Sigmoid colon (tissue), 7 donors: ENCODE data around the gene SLC26A6. TPM values are rescaled to one million over a fixed set of nuclear protein-coding genes. Genes with fewer than 3 reads are reported as not detected.

Experiments
- DNase-seq: peaks from one replicate; pipeline ENCODE4 v3.0.0-alpha.2; 2019
- H3K27ac ChIP-seq, 4 donors: fragments of 200-600 bp; sonication (generic); one replicate each; pipeline ENCODE4 v1.5.1; 2016 to 2019; ENCODE audit warnings: mild to moderate bottlenecking in 1 of 4
- H3K27me3 ChIP-seq, 3 donors: fragments of 200-600 bp; sonication (generic); one replicate each; pipeline ENCODE4 v1.5.1; 2019; ENCODE audit warnings: mild to moderate bottlenecking in 1 of 3
- H3K36me3 ChIP-seq, 4 donors: fragments of 200-600 bp; sonication (generic); one replicate each; pipeline ENCODE4 v1.5.1; 2016 to 2019
- H3K4me1 ChIP-seq, 4 donors: fragments of 200-600 bp; sonication (generic); one replicate each; pipeline ENCODE4 v1.5.1; 2017 to 2019
- H3K4me3 ChIP-seq, 4 donors: fragments of 200-600 bp; sonication (generic); one replicate each; pipeline ENCODE4 v1.5.1; 2017 to 2019; ENCODE audit warnings: mild to moderate bottlenecking in 2 of 4, moderate library complexity in 1 of 4
- H3K9me3 ChIP-seq, 4 donors: fragments of 200-600 bp in 3 of 4; sonication (generic) in 3 of 4; one replicate each; pipeline versions ENCODE4 v1.5.1 to v1.6.1; 2013 to 2019
- EP300 ChIP-seq, 4 donors: sonication (generic); formaldehyde crosslinking; IDR thresholded peaks; one replicate each; pipeline ENCODE4 v1.6.1; 2017; ENCODE audit warnings: antibody characterized with exemption in 4 of 4
- POLR2A ChIP-seq, 2 donors: fragments of 450-650 bp; IDR thresholded peaks; one replicate each; pipeline ENCODE4 v1.6.1; 2016; ENCODE audit warnings: antibody characterized with exemption in 2 of 2, mild to moderate bottlenecking in 2 of 2, moderate library complexity in 2 of 2
- POLR2AphosphoS5 ChIP-seq, 4 donors: sonication (generic); formaldehyde crosslinking; IDR thresholded peaks; one replicate each; pipeline ENCODE4 v1.6.1; 2017; ENCODE audit warnings: antibody characterized with exemption in 4 of 4
- WGBS, 2 donors: extraction: QIAGEN DNeasy Blood & Tissue Kit; methylation state at CpG; one replicate each; pipeline ENCODE4 v1.1.7; 2013; 5-methylcytosine and 5-hydroxymethylcytosine counted together
- intact Hi-C: fragments of 100-400 bp; cut with DNase I; formaldehyde crosslinking; loops from one replicate; pipeline ENCODE4 v1.15.1; 2023
- polyA plus RNA-seq, 3 donors: library from polyadenylated mRNA; stranded (reverse); fragments of 200-250 nt; gene quantifications; one replicate each; pipeline ENCODE4 v1.2.3, GENCODE V29; 2013
- total RNA-seq, 4 donors: library from RNA; depleted of rRNA; stranded (reverse); fragments of >200 nt; gene quantifications; one replicate each; pipeline ENCODE4 v1.1.0, GENCODE V29; 2016
- TF ChIP-seq, protein P1 (sequence below), 4 experiments: fragments of 450-650 bp in 3 of 4; fragments of 200-600 bp in 1 of 4; IDR thresholded peaks; one replicate each; pipeline ENCODE4 v1.5.1; 2016 to 2019; ENCODE audit warnings: antibody characterized with exemption in 4 of 4, mild to moderate bottlenecking in 3 of 4, moderate library complexity in 2 of 4
- donor health status: healthy with polysubstance abuse.
- donor health status: Bipolar disorder and iron deficiency.
- donor health status: healthy.

SLC26A6 gene
- total and polyA plus RNA-seq, 7 donors = 6.4 to 70.8 (median 16.8) TPM

DNA sequence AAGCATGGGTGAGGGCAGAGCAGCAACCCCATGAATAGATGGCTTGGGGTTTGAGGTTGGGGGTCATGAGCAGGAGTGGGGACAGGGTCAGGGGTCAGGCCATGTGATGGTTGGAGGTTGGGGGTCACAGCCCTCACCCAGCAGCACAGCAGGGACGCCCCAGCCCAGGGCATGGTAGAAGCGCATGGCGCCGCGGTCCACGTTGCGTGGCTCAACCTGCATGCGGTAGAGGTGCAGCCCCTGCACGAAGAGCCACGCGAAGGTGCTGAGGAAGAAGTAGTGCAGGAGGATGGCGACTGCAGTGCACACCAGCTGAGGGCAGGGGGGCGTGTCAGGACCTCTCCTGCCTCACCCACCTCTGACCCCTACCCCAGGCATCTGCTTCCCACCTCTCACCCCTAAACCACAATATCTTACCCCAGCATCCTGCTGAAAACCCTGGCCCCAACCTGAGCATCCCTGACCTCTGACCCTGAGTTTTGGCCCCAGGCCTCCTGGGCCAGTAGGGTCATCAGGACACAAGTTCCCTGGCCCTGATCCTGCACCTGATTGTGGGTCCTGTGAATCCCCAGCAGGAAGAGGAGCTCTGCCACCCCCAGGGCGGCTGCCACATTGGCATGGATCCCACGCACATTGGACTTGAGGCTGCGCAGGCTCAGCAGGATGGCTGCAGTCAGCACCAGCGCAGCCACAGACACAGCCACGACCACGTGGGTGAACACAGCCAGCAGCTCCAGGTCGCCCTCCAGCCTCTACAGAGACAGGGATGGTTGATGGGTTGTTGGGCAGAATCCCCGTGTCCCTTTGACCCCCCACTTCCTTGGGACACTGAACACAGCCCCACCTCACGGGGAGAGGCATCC is 9.9 kb upstream of the SLC26A6 start:
- Histone ChIP-seq H3K27me3 (no peaks in the 10 kb centered on the region), H3K27ac (no peak overlapping the region), H3K36me3 (no peaks in the 10 kb centered on the region), H3K4me1 (no peaks in the 10 kb centered on the region), H3K9me3 (no peaks in the 10 kb centered on the region), H3K4me3 (no peak overlapping the region)
- intact Hi-C loops = no loop called here
- TF ChIP-seq, protein P1, sequence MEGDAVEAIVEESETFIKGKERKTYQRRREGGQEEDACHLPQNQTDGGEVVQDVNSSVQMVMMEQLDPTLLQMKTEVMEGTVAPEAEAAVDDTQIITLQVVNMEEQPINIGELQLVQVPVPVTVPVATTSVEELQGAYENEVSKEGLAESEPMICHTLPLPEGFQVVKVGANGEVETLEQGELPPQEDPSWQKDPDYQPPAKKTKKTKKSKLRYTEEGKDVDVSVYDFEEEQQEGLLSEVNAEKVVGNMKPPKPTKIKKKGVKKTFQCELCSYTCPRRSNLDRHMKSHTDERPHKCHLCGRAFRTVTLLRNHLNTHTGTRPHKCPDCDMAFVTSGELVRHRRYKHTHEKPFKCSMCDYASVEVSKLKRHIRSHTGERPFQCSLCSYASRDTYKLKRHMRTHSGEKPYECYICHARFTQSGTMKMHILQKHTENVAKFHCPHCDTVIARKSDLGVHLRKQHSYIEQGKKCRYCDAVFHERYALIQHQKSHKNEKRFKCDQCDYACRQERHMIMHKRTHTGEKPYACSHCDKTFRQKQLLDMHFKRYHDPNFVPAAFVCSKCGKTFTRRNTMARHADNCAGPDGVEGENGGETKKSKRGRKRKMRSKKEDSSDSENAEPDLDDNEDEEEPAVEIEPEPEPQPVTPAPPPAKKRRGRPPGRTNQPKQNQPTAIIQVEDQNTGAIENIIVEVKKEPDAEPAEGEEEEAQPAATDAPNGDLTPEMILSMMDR (IDR thresholded peaks at IDR 0.05) = no peak
- TF ChIP-seq POLR2A (IDR thresholded peaks at IDR 0.05) (no peak), POLR2AphosphoS5 (IDR thresholded peaks at IDR 0.05) (no peak), EP300 (IDR thresholded peaks at IDR 0.05) (no peak)
- WGBS, 2 donors = 93 to 94% methylated on average over 22 of the region's 22 CpGs
- DNase-seq = no peak

DNA sequence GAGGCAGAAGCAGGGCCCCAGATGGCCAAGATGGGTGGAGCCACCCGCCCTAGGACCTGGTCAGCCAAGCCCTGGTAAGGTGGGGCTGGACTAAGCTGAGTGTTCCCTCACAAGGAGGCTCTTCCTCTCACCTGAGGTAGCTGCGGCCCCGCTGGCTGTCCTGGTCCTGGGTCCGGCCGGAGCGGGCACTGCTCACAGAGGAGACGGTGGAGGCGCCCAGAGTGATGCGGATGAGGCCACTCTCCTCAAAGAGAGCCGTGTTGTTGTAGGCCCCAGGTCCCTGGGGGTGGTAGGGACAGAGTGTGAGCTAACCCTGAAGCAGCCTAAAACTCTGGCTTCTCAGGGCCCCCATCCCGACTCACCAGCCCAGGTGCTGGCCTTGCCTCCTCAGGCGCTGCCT is 7.3 kb upstream of the SLC26A6 start:
- DNase-seq = no peak
- intact Hi-C loops = no loop called here
- Histone ChIP-seq H3K4me1 (no peaks in the 10 kb centered on the region), H3K27ac (no peak overlapping the region), H3K4me3 (no peak overlapping the region), H3K27me3 (no peaks in the 10 kb centered on the region), H3K9me3 (no peaks in the 10 kb centered on the region), H3K36me3 (no peaks in the 10 kb centered on the region)
- WGBS, 2 donors = 92% methylated on average over 12 of the region's 12 CpGs
- TF ChIP-seq, protein P1 (IDR thresholded peaks at IDR 0.05) = no peak
- no peak for TF ChIP-seq POLR2A (IDR thresholded peaks at IDR 0.05)
- no peak for TF ChIP-seq EP300 (IDR thresholded peaks at IDR 0.05)
- no peak for TF ChIP-seq POLR2AphosphoS5 (IDR thresholded peaks at IDR 0.05)

DNA sequence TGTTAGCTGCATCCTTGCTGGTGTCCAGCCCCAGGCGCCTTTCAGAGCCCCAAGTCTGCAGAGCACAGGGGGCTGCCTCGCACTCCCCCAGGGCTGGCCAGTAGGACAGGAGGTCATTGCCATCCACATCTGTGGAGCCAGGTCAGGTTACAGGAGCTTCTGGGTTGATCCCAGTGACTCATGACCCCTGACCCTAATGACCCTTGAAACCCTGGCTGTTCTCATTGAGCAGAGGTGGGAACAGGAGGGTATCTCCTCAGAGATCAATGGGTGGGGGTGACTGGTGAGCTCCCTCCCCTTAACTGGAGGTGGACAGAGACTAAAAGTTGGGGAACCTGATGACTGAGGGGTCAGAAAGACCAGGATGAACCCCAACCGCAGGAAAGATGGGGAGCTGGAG is 6.1 kb upstream of the SLC26A6 start:
- H3K4me3 ChIP-seq = no peak overlapping the region
- DNase-seq = no peak
- H3K36me3 ChIP-seq = no peaks in the 10 kb centered on the region
- H3K9me3 ChIP-seq = no peaks in the 10 kb centered on the region
- H3K4me1 ChIP-seq = peaks cover 0 to 2% (median 2%) of the 10 kb centered on the region in 4 donors
- intact Hi-C loops = no loop called here
- no peak overlapping the region for H3K27ac ChIP-seq
- no peak for TF ChIP-seq POLR2AphosphoS5 (IDR thresholded peaks at IDR 0.05)
- no peak for TF ChIP-seq POLR2A (IDR thresholded peaks at IDR 0.05)
- TF ChIP-seq EP300 (IDR thresholded peaks at IDR 0.05) = no peak
- TF ChIP-seq, protein P1 (IDR thresholded peaks at IDR 0.05) = no peak
- H3K27me3 ChIP-seq = no peaks in the 10 kb centered on the region
- WGBS, 2 donors = 92 to 95% methylated on average over 3 of the region's 3 CpGs

DNA sequence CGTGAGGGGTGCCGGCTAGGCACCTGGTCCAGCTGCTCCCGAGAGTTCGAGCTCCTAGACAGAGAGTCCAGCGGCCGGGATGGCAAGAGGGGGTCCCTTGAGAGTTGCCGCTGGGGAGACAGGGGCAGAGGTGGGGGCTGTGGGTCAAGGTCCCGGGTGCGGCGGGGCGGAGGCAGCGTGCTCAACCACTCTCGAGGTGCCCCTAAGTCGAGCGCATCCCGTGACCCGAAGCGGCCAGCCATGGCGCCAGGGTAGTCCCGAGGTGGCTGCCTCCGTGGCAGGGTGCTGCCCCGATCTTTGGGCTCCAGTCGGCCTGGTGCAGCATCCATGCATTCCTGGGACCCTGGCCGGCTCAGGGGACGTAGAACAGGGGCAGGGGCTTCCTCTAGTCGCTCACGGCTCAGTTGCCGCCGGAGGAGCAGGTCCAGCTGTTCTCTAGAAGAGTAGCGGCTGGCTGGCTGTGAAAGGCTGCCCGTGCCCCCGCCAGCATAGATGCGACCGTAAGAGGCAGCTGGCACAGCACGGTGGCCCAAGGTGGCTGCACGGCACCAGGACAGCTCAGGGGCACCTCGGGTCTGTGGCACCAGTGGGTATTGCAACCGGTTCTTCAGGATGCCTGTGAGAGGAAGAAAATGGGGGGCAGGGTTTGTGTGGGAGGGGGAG is 4.8 kb upstream of the SLC26A6 start:
- no peak for DNase-seq
- TF ChIP-seq EP300 (IDR thresholded peaks at IDR 0.05) (no peak), POLR2A (IDR thresholded peaks at IDR 0.05) (no peak), POLR2AphosphoS5 (IDR thresholded peaks at IDR 0.05) (no peak)
- TF ChIP-seq, protein P1 (IDR thresholded peaks at IDR 0.05) = no peak
- H3K27me3 ChIP-seq = no peaks in the 10 kb centered on the region
- H3K4me1 ChIP-seq = peaks cover 0 to 12% (median 10%) of the 10 kb centered on the region in 4 donors
- H3K36me3 ChIP-seq = no peaks in the 10 kb centered on the region
- intact Hi-C loops = loop anchor here (2.0 kb wide), 1 partner anchor 13 kb away; no protein-coding TSS in a partner anchor
- H3K9me3 ChIP-seq = no peaks in the 10 kb centered on the region
- H3K4me3 ChIP-seq = no peak overlapping the region
- 89 to 90% methylated on average over 38 of the region's 38 CpGs for WGBS, 2 donors
- no peak overlapping the region for H3K27ac ChIP-seq
